ENCODE data around the gene DNM3. TPM values are rescaled to one million over a fixed set of nuclear protein-coding genes. Genes with fewer than 3 reads are reported as not detected.

Gene DNM3
- total RNA-seq, 1 donor from 2014 or later, result 1.8 TPM

GRCh38 chr1:172154551-172154950 is 313.3 kb downstream of the DNM3 start:
- H3K4me3 ChIP-seq (ENCODE audit: low read depth, low read length), result no peak overlapping the region
- no peak for TF ChIP-seq CTCF (conservative IDR thresholded peaks at IDR 0.05; ENCODE audit: low read depth, low read length)
- DNase-seq (ENCODE audit: low read depth), result no peak

- DNase-seq (ENCODE audit: low read depth), result no peak
- no peak overlapping the region for H3K4me3 ChIP-seq (ENCODE audit: low read depth, low read length)
- no peak for TF ChIP-seq CTCF (conservative IDR thresholded peaks at IDR 0.05; ENCODE audit: low read depth, low read length)
Observed at GRCh38 chr1:172155766-172156165, 314.5 kb downstream of the DNM3 start.

- TF ChIP-seq CTCF (conservative IDR thresholded peaks at IDR 0.05; ENCODE audit: low read depth, low read length), result no peak
- H3K4me3 ChIP-seq (ENCODE audit: low read depth, low read length), result no peak overlapping the region
- DNase-seq (ENCODE audit: low read depth), result no peak
Observed at GRCh38 chr1:172162236-172162635, 320.9 kb downstream of the DNM3 start.

- no peak for DNase-seq (ENCODE audit: low read depth)
- no peak for TF ChIP-seq CTCF (conservative IDR thresholded peaks at IDR 0.05; ENCODE audit: low read depth, low read length)
- H3K4me3 ChIP-seq (ENCODE audit: low read depth, low read length), result no peak overlapping the region
Observed at GRCh38 chr1:172163498-172164215, 322.4 kb downstream of the DNM3 start.

- TF ChIP-seq CTCF (conservative IDR thresholded peaks at IDR 0.05; ENCODE audit: low read depth, low read length), result no peak
- H3K4me3 ChIP-seq (ENCODE audit: low read depth, low read length), result no peak overlapping the region
- DNase-seq (ENCODE audit: low read depth), result no peak
Observed at GRCh38 chr1:172165403-172165802, 324.1 kb downstream of the DNM3 start.

- H3K4me3 ChIP-seq (ENCODE audit: low read depth, low read length), result peak overlapping the region; percentile 9
- peak; percentile 63 for DNase-seq (ENCODE audit: low read depth)
- no peak for TF ChIP-seq CTCF (conservative IDR thresholded peaks at IDR 0.05; ENCODE audit: low read depth, low read length)
Observed at GRCh38 chr1:172167796-172168596, 326.7 kb downstream of the DNM3 start.

GRCh38 chr1:172168597-172168872 is 327.2 kb downstream of the DNM3 start:
- TF ChIP-seq CTCF (conservative IDR thresholded peaks at IDR 0.05; ENCODE audit: low read depth, low read length), result no peak
- H3K4me3 ChIP-seq (ENCODE audit: low read depth, low read length), result no peak overlapping the region
- DNase-seq (ENCODE audit: low read depth), result no peak

Measured in epithelial cell of proximal tubule (primary cell).